ENCODE data around the gene TTLL9. TPM values are rescaled to one million over a fixed set of nuclear protein-coding genes. Genes with fewer than 3 reads are reported as not detected.

TTLL9 gene
- total RNA-seq, 1 experiment from 2014 or later: not detected

GRCh38 chr20:31833931-31834521 lies 36.4 kb upstream of the TTLL9 start:
- Histone ChIP-seq H3K4me3 (no peak overlapping the region), H3K36me3 (no peaks in the 10 kb centered on the region), H3K9me3 (no peaks in the 10 kb centered on the region; the same call in 1 of the 2 replicates), H3K27me3 (no peaks in the 10 kb centered on the region)
- DNase-seq: no peak

GRCh38 chr20:31835554-31835953 lies 34.9 kb upstream of the TTLL9 start:
- no peaks in the 10 kb centered on the region for H3K27me3 ChIP-seq
- no peaks in the 10 kb centered on the region; the same call in 1 of the 2 replicates for H3K9me3 ChIP-seq
- no peak for DNase-seq
- no peak overlapping the region for H3K4me3 ChIP-seq
- H3K36me3 ChIP-seq: no peaks in the 10 kb centered on the region

GRCh38 chr20:31835977-31836852 lies 34.2 kb upstream of the TTLL9 start:
- H3K27me3 ChIP-seq: no peaks in the 10 kb centered on the region
- H3K36me3 ChIP-seq: no peaks in the 10 kb centered on the region
- DNase-seq: peak; percentile 98
- H3K4me3 ChIP-seq: no peak overlapping the region
- H3K9me3 ChIP-seq: no peaks in the 10 kb centered on the region; the same call in 1 of the 2 replicates

- H3K27me3 ChIP-seq: no peaks in the 10 kb centered on the region
- no peak overlapping the region for H3K4me3 ChIP-seq
- no peaks in the 10 kb centered on the region for H3K36me3 ChIP-seq
- peak; percentile 63 for DNase-seq
- no peaks in the 10 kb centered on the region; the same call in 1 of the 2 replicates for H3K9me3 ChIP-seq
These were observed 33.4 kb upstream of the TTLL9 start for GRCh38 chr20:31836853-31837608.

- peak; percentile 76 for DNase-seq
- Histone ChIP-seq H3K36me3 (no peaks in the 10 kb centered on the region; the same call in 1 of the 2 replicates), H3K9me3 (no peaks in the 10 kb centered on the region; the same call in 1 of the 2 replicates), H3K27me3 (no peaks in the 10 kb centered on the region), H3K4me3 (no peak overlapping the region)
These were observed 32.5 kb upstream of the TTLL9 start for GRCh38 chr20:31837896-31838397.

GRCh38 chr20:31838646-31839292 lies 31.7 kb upstream of the TTLL9 start:
- DNase-seq: no peak
- H3K4me3 ChIP-seq: no peak overlapping the region
- H3K9me3 ChIP-seq: no peaks in the 10 kb centered on the region; the same call in 1 of the 2 replicates
- H3K27me3 ChIP-seq: no peaks in the 10 kb centered on the region
- no peaks in the 10 kb centered on the region; the same call in 1 of the 2 replicates for H3K36me3 ChIP-seq

- Histone ChIP-seq H3K36me3 (no peaks in the 10 kb centered on the region; the same call in 1 of the 2 replicates), H3K27me3 (no peaks in the 10 kb centered on the region), H3K4me3 (no peak overlapping the region), H3K9me3 (no peaks in the 10 kb centered on the region; the same call in 1 of the 2 replicates)
- no peak for DNase-seq
These were observed 30.5 kb upstream of the TTLL9 start for GRCh38 chr20:31839782-31840487.

GRCh38 chr20:31840906-31841816 lies 29.3 kb upstream of the TTLL9 start:
- peak; percentile 70 for DNase-seq
- H3K4me3 ChIP-seq: no peak overlapping the region
- H3K27me3 ChIP-seq: no peaks in the 10 kb centered on the region
- H3K36me3 ChIP-seq: no peaks in the 10 kb centered on the region; the same call in 1 of the 2 replicates
- H3K9me3 ChIP-seq: no peaks in the 10 kb centered on the region; the same call in 1 of the 2 replicates

GRCh38 chr20:31841928-31842327 lies 28.5 kb upstream of the TTLL9 start:
- Histone ChIP-seq H3K36me3 (no peaks in the 10 kb centered on the region; the same call in 1 of the 2 replicates), H3K4me3 (no peak overlapping the region), H3K27me3 (no peaks in the 10 kb centered on the region), H3K9me3 (no peaks in the 10 kb centered on the region)
- peak; percentile 93 for DNase-seq

- H3K4me3 ChIP-seq: no peak overlapping the region
- no peaks in the 10 kb centered on the region; the same call in 1 of the 2 replicates for H3K36me3 ChIP-seq
- peak; percentile 79 for DNase-seq
- H3K9me3 ChIP-seq: no peaks in the 10 kb centered on the region
- no peaks in the 10 kb centered on the region for H3K27me3 ChIP-seq
These were observed 27.8 kb upstream of the TTLL9 start for GRCh38 chr20:31842471-31843157.

- Histone ChIP-seq H3K4me3 (no peak overlapping the region), H3K36me3 (no peaks in the 10 kb centered on the region; the same call in 1 of the 2 replicates), H3K9me3 (no peaks in the 10 kb centered on the region), H3K27me3 (no peaks in the 10 kb centered on the region)
- no peak for DNase-seq
These were observed 27.1 kb upstream of the TTLL9 start for GRCh38 chr20:31843288-31843687.

GRCh38 chr20:31843881-31844280 lies 26.6 kb upstream of the TTLL9 start:
- Histone ChIP-seq H3K36me3 (no peaks in the 10 kb centered on the region; the same call in 1 of the 2 replicates), H3K27me3 (no peaks in the 10 kb centered on the region), H3K9me3 (no peaks in the 10 kb centered on the region), H3K4me3 (no peak overlapping the region)
- no peak for DNase-seq

- no peak for DNase-seq
These were observed 25.6 kb upstream of the TTLL9 start for GRCh38 chr20:31844737-31845299.

GRCh38 chr20:31845300-31845863 lies 25.1 kb upstream of the TTLL9 start, which contains the start of gene FOXS1:
Gene FOXS1, minus strand, starts transcription at chr20:31845604. Its CDS starts 62 bp downstream, at chr20:31845542.
- DNase-seq: no peak
- H3K36me3 ChIP-seq: no peaks in the 10 kb centered on the region; the same call in 1 of the 2 replicates
- H3K27me3 ChIP-seq: no peaks in the 10 kb centered on the region
- no peaks in the 10 kb centered on the region for H3K9me3 ChIP-seq
- H3K4me3 ChIP-seq: no peak within 1 kb of the TSS

More at GRCh38 chr20:31844737-31845299, 25.6 kb upstream of the TTLL9 start:
- Histone ChIP-seq H3K36me3 (no peaks in the 10 kb centered on the region; the same call in 1 of the 2 replicates), H3K27me3 (no peaks in the 10 kb centered on the region), H3K9me3 (no peaks in the 10 kb centered on the region), H3K4me3 (no peak overlapping the region)
